ENCODE results near the gene SPATA9. TPM values are rescaled to one million over a fixed set of nuclear protein-coding genes. Genes with fewer than 3 reads are reported as not detected.

Gene SPATA9
- total and polyA plus RNA-seq, 9 of the 15 experiments (the other 6 are each of a cell fraction or from before 2014, with no cell fraction given): 0.16 to 5.5 (median 0.39) TPM; not detected in 3

DNA sequence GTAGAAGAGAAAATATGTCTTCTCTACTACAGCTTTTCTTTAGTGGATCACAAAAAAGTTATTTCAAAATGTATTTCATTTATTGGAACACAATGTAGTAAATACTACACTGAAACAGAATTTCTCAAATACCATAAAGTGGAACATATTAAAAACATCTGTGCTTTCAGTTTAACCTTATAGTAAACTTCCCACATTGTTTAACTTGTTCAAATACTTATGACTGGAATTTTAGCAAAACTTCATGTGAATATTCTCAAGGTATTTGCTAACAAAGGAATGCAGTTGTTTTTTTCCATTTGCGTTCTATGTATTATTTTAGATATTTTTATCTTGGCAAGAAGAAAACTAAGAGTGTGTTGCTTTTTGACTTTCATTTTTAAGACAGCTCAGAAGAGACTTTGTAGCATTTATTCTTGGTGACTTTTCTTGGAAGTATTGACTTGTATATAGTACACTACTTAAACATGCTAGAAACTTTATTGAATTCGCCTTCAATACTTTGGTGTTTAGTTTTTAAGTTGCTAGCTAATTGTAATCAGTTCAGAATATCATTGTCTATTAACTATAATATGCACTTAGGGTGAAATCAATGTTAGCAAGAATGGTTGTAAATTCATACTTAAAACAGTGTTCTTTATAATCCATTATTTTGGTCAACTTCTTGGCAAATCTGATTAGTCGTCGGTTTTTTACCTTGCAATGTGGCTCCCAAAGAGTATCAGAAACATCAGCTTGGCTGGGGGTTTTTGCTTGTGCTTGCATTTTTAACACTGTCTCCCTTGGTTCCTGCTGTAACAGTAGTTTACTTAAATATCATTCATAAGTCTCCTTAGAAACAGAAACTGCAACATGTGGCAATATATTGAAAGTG, 43.4 kb upstream of the SPATA9 start (continued):
- TF ChIP-seq, protein P1, sequence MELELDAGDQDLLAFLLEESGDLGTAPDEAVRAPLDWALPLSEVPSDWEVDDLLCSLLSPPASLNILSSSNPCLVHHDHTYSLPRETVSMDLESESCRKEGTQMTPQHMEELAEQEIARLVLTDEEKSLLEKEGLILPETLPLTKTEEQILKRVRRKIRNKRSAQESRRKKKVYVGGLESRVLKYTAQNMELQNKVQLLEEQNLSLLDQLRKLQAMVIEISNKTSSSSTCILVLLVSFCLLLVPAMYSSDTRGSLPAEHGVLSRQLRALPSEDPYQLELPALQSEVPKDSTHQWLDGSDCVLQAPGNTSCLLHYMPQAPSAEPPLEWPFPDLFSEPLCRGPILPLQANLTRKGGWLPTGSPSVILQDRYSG (tag; conservative IDR thresholded peaks at IDR 0.05; ENCODE audit: low read depth): peak; percentile 50; the same call in 1 of the 2 replicates
- TF ChIP-seq, protein P2, sequence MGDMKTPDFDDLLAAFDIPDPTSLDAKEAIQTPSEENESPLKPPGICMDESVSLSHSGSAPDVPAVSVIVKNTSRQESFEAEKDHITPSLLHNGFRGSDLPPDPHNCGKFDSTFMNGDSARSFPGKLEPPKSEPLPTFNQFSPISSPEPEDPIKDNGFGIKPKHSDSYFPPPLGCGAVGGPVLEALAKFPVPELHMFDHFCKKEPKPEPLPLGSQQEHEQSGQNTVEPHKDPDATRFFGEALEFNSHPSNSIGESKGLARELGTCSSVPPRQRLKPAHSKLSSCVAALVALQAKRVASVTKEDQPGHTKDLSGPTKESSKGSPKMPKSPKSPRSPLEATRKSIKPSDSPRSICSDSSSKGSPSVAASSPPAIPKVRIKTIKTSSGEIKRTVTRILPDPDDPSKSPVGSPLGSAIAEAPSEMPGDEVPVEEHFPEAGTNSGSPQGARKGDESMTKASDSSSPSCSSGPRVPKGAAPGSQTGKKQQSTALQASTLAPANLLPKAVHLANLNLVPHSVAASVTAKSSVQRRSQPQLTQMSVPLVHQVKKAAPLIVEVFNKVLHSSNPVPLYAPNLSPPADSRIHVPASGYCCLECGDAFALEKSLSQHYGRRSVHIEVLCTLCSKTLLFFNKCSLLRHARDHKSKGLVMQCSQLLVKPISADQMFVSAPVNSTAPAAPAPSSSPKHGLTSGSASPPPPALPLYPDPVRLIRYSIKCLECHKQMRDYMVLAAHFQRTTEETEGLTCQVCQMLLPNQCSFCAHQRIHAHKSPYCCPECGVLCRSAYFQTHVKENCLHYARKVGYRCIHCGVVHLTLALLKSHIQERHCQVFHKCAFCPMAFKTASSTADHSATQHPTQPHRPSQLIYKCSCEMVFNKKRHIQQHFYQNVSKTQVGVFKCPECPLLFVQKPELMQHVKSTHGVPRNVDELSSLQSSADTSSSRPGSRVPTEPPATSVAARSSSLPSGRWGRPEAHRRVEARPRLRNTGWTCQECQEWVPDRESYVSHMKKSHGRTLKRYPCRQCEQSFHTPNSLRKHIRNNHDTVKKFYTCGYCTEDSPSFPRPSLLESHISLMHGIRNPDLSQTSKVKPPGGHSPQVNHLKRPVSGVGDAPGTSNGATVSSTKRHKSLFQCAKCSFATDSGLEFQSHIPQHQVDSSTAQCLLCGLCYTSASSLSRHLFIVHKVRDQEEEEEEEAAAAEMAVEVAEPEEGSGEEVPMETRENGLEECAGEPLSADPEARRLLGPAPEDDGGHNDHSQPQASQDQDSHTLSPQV (IDR thresholded peaks at IDR 0.05): peak; percentile 70
- TF ChIP-seq TEAD1 (CRISPR knock-in tag; IDR thresholded peaks at IDR 0.05): no peak
- peak; percentile 58 for TF ChIP-seq MAFK (IDR thresholded peaks at IDR 0.05; ENCODE audit: low read length)
- no peak for TF ChIP-seq ZNF444 (CRISPR knock-in tag; IDR thresholded peaks at IDR 0.05)
- TF ChIP-seq ZNF311 (CRISPR knock-in tag; IDR thresholded peaks at IDR 0.05): peak; percentile 29; the same call in 1 of the 2 replicates
- TF ChIP-seq MED1 (CRISPR knock-in tag; IDR thresholded peaks at IDR 0.05; ENCODE audit: borderline replicate concordance): no peak
- no peak for TF ChIP-seq ZNF551 (CRISPR knock-in tag; IDR thresholded peaks at IDR 0.05)
- TF ChIP-seq ZNF41 (CRISPR knock-in tag; conservative IDR thresholded peaks at IDR 0.05): no peak
- no peak for TF ChIP-seq KLF16 (IDR thresholded peaks at IDR 0.05)
- TF ChIP-seq STAT5B (CRISPR knock-in tag; IDR thresholded peaks at IDR 0.05): no peak
- TF ChIP-seq, protein P3, sequence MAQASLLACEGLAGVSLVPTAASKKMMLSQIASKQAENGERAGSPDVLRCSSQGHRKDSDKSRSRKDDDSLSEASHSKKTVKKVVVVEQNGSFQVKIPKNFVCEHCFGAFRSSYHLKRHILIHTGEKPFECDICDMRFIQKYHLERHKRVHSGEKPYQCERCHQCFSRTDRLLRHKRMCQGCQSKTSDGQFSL (CRISPR knock-in tag; IDR thresholded peaks at IDR 0.05): no peak
- TF ChIP-seq, protein P3 (tag; IDR thresholded peaks at IDR 0.05): no peak
- no peak for TF ChIP-seq RAD51 (IDR thresholded peaks at IDR 0.05; ENCODE audit: borderline replicate concordance, low read depth)
- TF ChIP-seq, protein P4, sequence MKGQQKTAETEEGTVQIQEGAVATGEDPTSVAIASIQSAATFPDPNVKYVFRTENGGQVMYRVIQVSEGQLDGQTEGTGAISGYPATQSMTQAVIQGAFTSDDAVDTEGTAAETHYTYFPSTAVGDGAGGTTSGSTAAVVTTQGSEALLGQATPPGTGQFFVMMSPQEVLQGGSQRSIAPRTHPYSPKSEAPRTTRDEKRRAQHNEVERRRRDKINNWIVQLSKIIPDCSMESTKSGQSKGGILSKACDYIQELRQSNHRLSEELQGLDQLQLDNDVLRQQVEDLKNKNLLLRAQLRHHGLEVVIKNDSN (CRISPR knock-in tag; IDR thresholded peaks at IDR 0.05): no peak
- TF ChIP-seq ZNF77 (CRISPR knock-in tag; IDR thresholded peaks at IDR 0.05): no peak
- TF ChIP-seq SRSF7 (optimal IDR thresholded peaks at IDR 0.05; ENCODE audit: low read depth, low read length): no peak
- TF ChIP-seq ZFP1 (CRISPR knock-in tag; IDR thresholded peaks at IDR 0.05): no peak
- TF ChIP-seq, protein P5, sequence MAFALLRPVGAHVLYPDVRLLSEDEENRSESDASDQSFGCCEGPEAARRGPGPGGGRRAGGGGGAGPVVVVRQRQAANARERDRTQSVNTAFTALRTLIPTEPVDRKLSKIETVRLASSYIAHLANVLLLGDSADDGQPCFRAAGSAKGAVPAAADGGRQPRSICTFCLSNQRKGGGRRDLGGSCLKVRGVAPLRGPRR (CRISPR knock-in tag; IDR thresholded peaks at IDR 0.05): no peak
